ENCODE measurements around the gene MT1A.

Gene MT1A

DNA sequence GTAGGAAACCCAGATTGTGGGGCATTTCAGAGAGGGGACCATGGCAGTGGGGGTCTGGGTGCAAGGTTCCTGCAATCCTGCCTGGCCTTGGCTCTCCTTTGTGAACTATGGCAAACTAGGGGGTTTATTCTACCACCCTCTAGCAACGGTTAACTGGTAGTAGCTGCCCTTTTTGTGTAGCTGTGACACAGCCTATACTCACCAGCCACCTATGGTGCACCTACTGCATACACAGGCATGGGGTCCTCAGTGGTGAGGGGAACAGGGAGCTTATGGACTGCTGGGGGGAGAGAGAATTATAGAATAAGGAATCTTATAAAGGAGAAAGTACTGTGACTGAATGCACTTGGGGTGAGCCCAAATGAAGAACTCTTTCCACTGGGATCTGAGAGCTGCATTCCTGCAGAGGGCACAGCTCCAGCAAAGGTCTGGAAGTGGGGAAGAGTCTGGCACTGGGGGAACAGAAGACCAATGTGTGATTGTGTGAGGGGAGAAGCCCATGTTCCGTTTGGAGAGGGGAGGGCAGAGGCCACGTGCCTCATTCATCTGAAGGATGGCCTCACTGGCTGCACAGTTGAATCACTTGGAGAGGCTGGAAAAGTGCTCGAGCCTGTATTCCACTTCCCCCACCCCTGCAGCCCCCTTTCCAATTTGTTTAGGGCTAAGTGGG, 45.9 kb downstream of the MT1A start:
- no peak overlapping the region for H3K4me3 ChIP-seq (ENCODE audit: low read depth, low read length)
- TF ChIP-seq CTCF (IDR thresholded peaks at IDR 0.05; ENCODE audit: low read depth, low read length) = no peak

DNA sequence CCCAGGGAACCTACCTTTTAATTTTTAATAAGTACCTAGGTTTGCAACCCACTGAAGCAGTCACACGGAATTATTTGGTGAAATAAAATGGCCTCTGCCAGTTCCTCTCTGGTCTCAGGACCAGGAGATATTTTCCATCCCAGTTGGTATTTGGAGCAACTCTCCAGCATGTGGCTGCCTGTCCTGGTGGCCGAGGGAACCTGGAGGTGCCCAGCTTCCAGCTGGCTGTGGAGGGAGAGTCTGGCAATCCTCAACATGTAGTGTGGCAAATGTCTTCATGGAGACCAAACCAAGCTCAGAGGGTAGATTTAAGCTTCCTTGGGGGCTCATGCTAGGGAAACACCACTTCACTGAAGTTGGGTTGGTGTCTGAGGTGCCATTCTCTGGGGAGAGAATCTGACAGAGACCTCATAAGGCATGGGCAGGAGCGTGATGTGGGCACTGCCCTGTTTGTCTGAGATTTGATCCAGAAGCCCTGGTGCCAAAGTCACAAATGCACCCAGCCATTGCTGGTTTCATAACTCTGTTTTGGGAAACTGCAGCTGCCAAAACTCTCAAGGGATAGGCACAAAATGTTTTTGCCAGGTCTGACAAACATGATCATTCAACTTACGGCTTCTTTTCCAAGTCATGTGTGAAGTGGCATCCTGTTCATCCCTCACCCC, 46.6 kb downstream of the MT1A start:
- H3K4me3 ChIP-seq (ENCODE audit: low read depth, low read length) = no peak overlapping the region
- no peak for TF ChIP-seq CTCF (IDR thresholded peaks at IDR 0.05; ENCODE audit: low read depth, low read length)

DNA sequence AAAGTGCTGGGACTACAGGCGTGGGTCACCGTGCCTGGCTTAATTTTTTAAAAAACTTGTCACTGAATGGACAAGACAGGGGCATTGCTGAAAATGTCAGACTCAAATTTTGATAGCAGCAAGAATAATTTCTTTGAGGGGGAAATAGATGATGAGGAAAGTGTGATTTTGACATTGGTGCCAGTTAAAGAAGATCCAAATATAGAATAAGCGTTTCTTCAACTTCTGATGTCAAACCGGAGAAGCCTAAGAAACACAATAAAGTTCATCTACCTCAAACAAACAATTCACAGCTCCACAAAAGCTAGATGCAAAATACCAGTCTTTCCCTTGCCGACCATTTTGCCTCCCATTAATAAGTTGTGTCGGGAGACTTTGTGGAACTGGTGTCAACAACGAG, 48.3 kb downstream of the MT1A start:
- TF ChIP-seq CTCF (IDR thresholded peaks at IDR 0.05; ENCODE audit: low read depth, low read length) = no peak
- no peak overlapping the region for H3K4me3 ChIP-seq (ENCODE audit: low read depth, low read length)

DNA sequence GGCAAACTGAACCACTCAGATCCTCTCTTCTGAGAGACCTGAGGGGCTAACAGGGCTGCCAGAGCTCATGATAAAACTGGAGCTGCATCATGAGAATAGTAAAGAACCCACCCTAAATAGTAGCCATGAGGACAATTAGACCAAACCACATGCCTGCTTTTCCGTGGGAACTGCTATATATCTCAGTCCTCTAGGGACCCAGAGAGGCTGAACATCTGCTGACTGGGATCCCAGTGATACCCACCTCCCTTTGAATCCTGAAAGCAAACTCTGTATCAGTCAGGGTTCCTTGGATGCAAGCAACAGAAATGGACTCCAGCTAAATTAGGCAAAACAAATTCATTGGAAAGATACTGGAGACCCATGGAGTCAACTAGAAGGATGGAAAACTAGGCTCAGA, 50.3 kb downstream of the MT1A start:
- TF ChIP-seq CTCF (IDR thresholded peaks at IDR 0.05; ENCODE audit: low read depth, low read length) = no peak
- H3K4me3 ChIP-seq (ENCODE audit: low read depth, low read length) = no peak overlapping the region

DNA sequence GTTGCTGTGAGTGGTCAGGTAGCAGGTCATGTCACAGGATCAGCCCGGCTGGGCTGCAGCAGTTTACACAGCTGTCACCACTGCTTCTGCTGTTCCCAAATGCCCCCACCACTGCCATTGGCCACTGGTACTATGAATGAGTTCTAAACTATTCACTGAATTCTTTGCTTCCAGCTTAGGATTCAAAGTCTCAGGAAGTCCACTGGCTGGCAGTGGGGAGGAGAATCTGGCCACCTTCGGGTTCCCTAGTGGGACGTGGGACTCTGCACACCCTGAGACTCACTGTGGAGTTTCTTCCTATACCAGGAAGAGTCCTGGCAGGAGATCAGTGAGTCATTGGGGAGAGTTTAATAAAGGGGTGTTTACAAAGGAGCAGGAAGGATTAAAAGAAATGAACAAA, 50.7 kb downstream of the MT1A start:
- TF ChIP-seq CTCF (IDR thresholded peaks at IDR 0.05; ENCODE audit: low read depth, low read length) = no peak
- H3K4me3 ChIP-seq (ENCODE audit: low read depth, low read length) = no peak overlapping the region
